ENCODE data around the gene BRSK2.

GRCh38 chr11:1387521-1387920, 2.2 kb upstream of the BRSK2 start:
- TF ChIP-seq CTCF (conservative IDR thresholded peaks at IDR 0.05 in 1 of 2, IDR thresholded peaks at IDR 0.05 in 1 of 2; ENCODE audit: low read depth in 1 of 2, low read length in 2 of 2) (no peak), EZH2 (IDR thresholded peaks at IDR 0.05; ENCODE audit: low read length, missing control alignments) (no peak)
